Smooth muscle cell (in vitro differentiated cells): ENCODE data around the gene ASCC3. TPM values are rescaled to one million over a fixed set of nuclear protein-coding genes. Genes with fewer than 3 reads are reported as not detected.
A peak's percentile ranks its signal among the peaks of the same experiment; 100 is the strongest.

Experiments used
- DNase-seq: peaks from one replicate; lab custom pipeline; 2025; ENCODE audit not compliant: unreplicated experiment; lab: John Stamatoyannopoulos, UW
- H2AFZ ChIP-seq: fragments of 200-600 bp; sonication (generic); 2 replicates; pipeline ENCODE4 v1.6.0; 2016; ENCODE audit warnings: antibody characterized with exemption, low read depth, mild to moderate bottlenecking
- H3F3A ChIP-seq: fragments of 200-600 bp; sonication (generic); 2 replicates; pipeline ENCODE4 v1.6.0; 2017; ENCODE audit warnings: antibody characterized with exemption, low read depth
- H3K27ac ChIP-seq: fragments of 200-600 bp; sonication (generic); 2 replicates; pipeline ENCODE4 v1.5.1; 2016; ENCODE audit warnings: low read depth, mild to moderate bottlenecking
- H3K27me3 ChIP-seq: fragments of 200-600 bp; sonication (generic); 2 replicates; pipeline ENCODE4 v1.6.1; 2016; ENCODE audit warnings: low read depth, mild to moderate bottlenecking
- H3K36me3 ChIP-seq: fragments of 200-600 bp; sonication (generic); 2 replicates; pipeline ENCODE4 v1.5.1; 2016; ENCODE audit warnings: low read depth
- H3K4me1 ChIP-seq: fragments of 200-600 bp; sonication (generic); 2 replicates; pipeline ENCODE4 v1.5.1; 2016; ENCODE audit warnings: low read depth
- H3K4me2 ChIP-seq: fragments of 200-600 bp; sonication (generic); 2 replicates; pipeline ENCODE4 v1.6.0; 2016; ENCODE audit warnings: mild to moderate bottlenecking
- H3K4me3 ChIP-seq: fragments of 200-600 bp; sonication (generic); 2 replicates; pipeline ENCODE4 v1.5.1; 2016; ENCODE audit warnings: mild to moderate bottlenecking
- H3K79me2 ChIP-seq: fragments of 200-600 bp; sonication (generic); 2 replicates; pipeline ENCODE4 v1.6.0; 2016; ENCODE audit warnings: low read depth, mild to moderate bottlenecking
- H3K9ac ChIP-seq: fragments of 200-600 bp; sonication (generic); 2 replicates; pipeline ENCODE4 v1.6.0; 2016; ENCODE audit warnings: low read depth
- H3K9me3 ChIP-seq: fragments of 200-600 bp; sonication (generic); replicated peaks from 2 replicates; pipeline ENCODE4 v1.5.1; 2016; ENCODE audit warnings: low read depth
- H4K20me1 ChIP-seq: fragments of 200-600 bp; sonication (generic); 2 replicates; pipeline ENCODE4 v1.6.0; 2016; ENCODE audit warnings: low read depth
- CTCF ChIP-seq: fragments of 200-600 bp; sonication (generic); IDR thresholded peaks from 2 replicates; pipeline ENCODE4 v1.5.1; 2017; ENCODE audit warnings: borderline replicate concordance, mild to moderate bottlenecking, antibody characterized with exemption; ENCODE audit not compliant: insufficient read depth, poor library complexity, severe bottlenecking
- WGBS: methylation state at CpG from one replicate; pipeline ENCODE4 v1.1.7; 2016; ENCODE audit warnings: low lambda C conversion rate; 5-methylcytosine and 5-hydroxymethylcytosine counted together
- polyA plus RNA-seq: library from polyadenylated mRNA; unstranded; fragments of >200 nt; fragmentation: Nextera tagmentation; extraction: Ambion mirVana; gene quantifications from 2 replicates; pipeline ENCODE4 v1.2.1, GENCODE V29; 2016
- total RNA-seq: library from RNA; depleted of rRNA; stranded (reverse); fragments of >200 nt; gene quantifications from 2 replicates; pipeline ENCODE4 v1.2.3, GENCODE V29; 2014

ASCC3 gene
- total and polyA plus RNA-seq, 2 experiments from 2014 or later = 59.0 to 116 TPM

GRCh38 chr6:100850174-100850573 is 31.0 kb downstream of the ASCC3 start:
- Histone ChIP-seq H3K79me2 (peaks cover 67% of the 10 kb centered on the region), H3K27me3 (no peaks in the 10 kb centered on the region), H3K36me3 (peaks cover 5% of the 10 kb centered on the region), H3K9me3 (no peaks in the 10 kb centered on the region), H3K27ac (no peak overlapping the region), H3K4me3 (no peak overlapping the region), H2AFZ (no peak overlapping the region), H3K4me1 (no peaks in the 10 kb centered on the region), H3F3A (no peaks in the 10 kb centered on the region), H3K4me2 (no peak overlapping the region), H3K9ac (no peak overlapping the region), H4K20me1 (peaks cover 54% of the 10 kb centered on the region)
- no peak for TF ChIP-seq CTCF
- no peak for DNase-seq
- 90% methylated on average over 2 of the region's 2 CpGs for WGBS

- no peaks in the 10 kb centered on the region for H3K4me1 ChIP-seq
- H3K4me2 ChIP-seq = peak overlapping the region; percentile 36
- WGBS = 93% methylated on average over 2 of the region's 2 CpGs
- H3F3A ChIP-seq = no peaks in the 10 kb centered on the region
- H3K9me3 ChIP-seq = no peaks in the 10 kb centered on the region
- no peak overlapping the region for H3K9ac ChIP-seq
- H4K20me1 ChIP-seq = peaks cover 74% of the 10 kb centered on the region
- peaks cover 5% of the 10 kb centered on the region for H3K36me3 ChIP-seq
- H3K4me3 ChIP-seq = no peak overlapping the region
- H3K27me3 ChIP-seq = no peaks in the 10 kb centered on the region
- no peak for DNase-seq
- H3K79me2 ChIP-seq = peaks cover 92% of the 10 kb centered on the region
- H2AFZ ChIP-seq = no peak overlapping the region
- TF ChIP-seq CTCF = no peak
- H3K27ac ChIP-seq = no peak overlapping the region
Observed at GRCh38 chr6:100846276-100846675, 34.9 kb downstream of the ASCC3 start.

- WGBS = 47% methylated on average over 1 of the region's 1 CpG
- Histone ChIP-seq H3K9ac (no peak overlapping the region), H3K79me2 (peaks cover 93% of the 10 kb centered on the region), H3K36me3 (peaks cover 5% of the 10 kb centered on the region), H3K27me3 (no peaks in the 10 kb centered on the region), H3K4me2 (no peak overlapping the region), H3F3A (no peaks in the 10 kb centered on the region), H3K27ac (no peak overlapping the region), H4K20me1 (peaks cover 80% of the 10 kb centered on the region), H2AFZ (no peak overlapping the region), H3K4me1 (no peaks in the 10 kb centered on the region), H3K4me3 (no peak overlapping the region), H3K9me3 (no peaks in the 10 kb centered on the region)
- DNase-seq = no peak
- TF ChIP-seq CTCF = no peak
Observed at GRCh38 chr6:100845676-100846075, 35.5 kb downstream of the ASCC3 start.

GRCh38 chr6:100839419-100839818 is 41.7 kb downstream of the ASCC3 start:
- 100% methylated on average over 1 of the region's 1 CpG for WGBS
- H3K36me3 ChIP-seq = no peaks in the 10 kb centered on the region

More at GRCh38 chr6:100839419-100839818, 41.7 kb downstream of the ASCC3 start:
- no peak overlapping the region for H3K9ac ChIP-seq
- no peak overlapping the region for H3K4me2 ChIP-seq
- H4K20me1 ChIP-seq = peaks cover 82% of the 10 kb centered on the region
- H3K27ac ChIP-seq = no peak overlapping the region
- peaks cover 97% of the 10 kb centered on the region for H3K79me2 ChIP-seq
- no peaks in the 10 kb centered on the region for H3K4me1 ChIP-seq
- H3K9me3 ChIP-seq = peaks cover 4% of the 10 kb centered on the region
- no peak for TF ChIP-seq CTCF
- H3F3A ChIP-seq = no peaks in the 10 kb centered on the region
- no peak overlapping the region for H3K4me3 ChIP-seq
- H2AFZ ChIP-seq = no peak overlapping the region
- no peaks in the 10 kb centered on the region for H3K27me3 ChIP-seq
- no peak for DNase-seq
